ENCODE results near the gene HERC5.

Gene HERC5

DNA sequence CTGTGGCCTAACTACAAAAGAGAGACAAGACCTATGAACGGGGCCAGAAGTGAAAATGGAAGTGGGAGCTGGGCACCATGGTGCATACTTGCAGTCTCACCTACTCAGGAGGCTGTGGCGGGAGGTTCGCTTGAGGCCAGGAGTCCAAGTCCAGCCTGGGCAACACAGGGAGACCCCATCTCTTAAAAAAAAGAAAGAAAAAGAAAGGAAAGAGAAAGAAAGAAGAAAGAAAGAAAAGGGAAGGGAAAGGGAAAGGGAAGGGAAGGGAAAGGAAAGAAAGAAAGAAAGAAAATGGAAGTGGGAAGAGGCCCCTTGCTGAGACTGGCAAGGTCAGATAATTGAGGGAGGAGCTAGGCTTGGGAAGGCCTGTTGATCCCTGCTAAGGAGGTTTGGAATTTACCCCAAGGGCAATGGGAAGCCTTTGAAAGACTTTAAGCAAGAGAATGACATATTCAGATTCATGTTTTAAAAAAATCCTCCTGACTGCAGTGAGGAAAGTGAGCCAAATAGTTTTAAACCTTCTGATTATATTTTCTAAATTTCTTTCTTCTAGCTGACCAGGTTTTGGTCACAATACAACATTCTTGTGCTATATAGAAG, 17.7 kb upstream of the HERC5 start:
- DNase-seq (ENCODE audit: low read depth, low spot score): peak; percentile 80
- TF ChIP-seq SUZ12 (IDR thresholded peaks at IDR 0.05; ENCODE audit: extremely low read depth, insufficient read depth, insufficient read length): no peak
- no peak for TF ChIP-seq ZNF274 (IDR thresholded peaks at IDR 0.05; ENCODE audit: low read depth, low read length)
- no peak for TF ChIP-seq YY1 (IDR thresholded peaks at IDR 0.05; ENCODE audit: insufficient read depth, insufficient read length)
- no peaks in the 10 kb centered on the region for H3K27me3 ChIP-seq (ENCODE audit: insufficient read depth, insufficient read length)

DNA sequence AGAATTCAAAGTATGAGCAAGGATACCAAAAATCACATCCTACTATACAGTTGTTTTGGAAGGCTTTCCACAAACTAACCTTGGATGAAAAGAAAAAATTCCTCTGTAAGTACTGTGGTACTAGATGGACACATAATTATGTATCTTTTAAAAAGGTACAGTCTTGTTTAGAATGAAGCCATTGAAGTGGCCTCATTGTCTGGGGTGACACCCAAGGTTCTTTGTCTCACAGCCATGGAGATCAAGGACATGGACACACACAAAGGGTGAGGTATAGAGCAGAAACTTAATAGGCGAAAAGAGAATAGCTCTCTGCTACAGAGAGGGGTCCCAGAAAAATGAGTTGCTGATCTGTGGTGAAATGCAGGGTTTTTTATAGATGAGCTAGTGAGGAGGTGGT, 16.8 kb upstream of the HERC5 start:
- Histone ChIP-seq H3K9me3 (ENCODE audit: insufficient read depth, low read length) (peaks cover 28% of the 10 kb centered on the region), H3K4me3 (ENCODE audit: insufficient read length, low read depth) (no peak overlapping the region), H3K27me3 (ENCODE audit: insufficient read depth, insufficient read length) (no peaks in the 10 kb centered on the region), H3K4me1 (ENCODE audit: insufficient read depth, insufficient read length) (no peaks in the 10 kb centered on the region), H3K9ac (ENCODE audit: insufficient read length, low read depth) (no peak overlapping the region), H3K36me3 (ENCODE audit: insufficient read depth, insufficient read length, low read length) (peaks cover 11% of the 10 kb centered on the region)
- no peak for TF ChIP-seq SUZ12 (IDR thresholded peaks at IDR 0.05; ENCODE audit: extremely low read depth, insufficient read depth, insufficient read length)
- no peak for TF ChIP-seq YY1 (IDR thresholded peaks at IDR 0.05; ENCODE audit: insufficient read depth, insufficient read length)
- TF ChIP-seq ZNF274 (IDR thresholded peaks at IDR 0.05; ENCODE audit: low read depth, low read length): no peak
- DNase-seq (ENCODE audit: low read depth, low spot score): no peak

More for the DNA sequence above, 17.7 kb upstream of the HERC5 start:
- peaks cover 28% of the 10 kb centered on the region for H3K9me3 ChIP-seq (ENCODE audit: insufficient read depth, low read length)
- peaks cover 11% of the 10 kb centered on the region for H3K36me3 ChIP-seq (ENCODE audit: insufficient read depth, insufficient read length, low read length)
- H3K4me1 ChIP-seq (ENCODE audit: insufficient read depth, insufficient read length): no peaks in the 10 kb centered on the region
- no peak overlapping the region for H3K9ac ChIP-seq (ENCODE audit: insufficient read length, low read depth)
- H3K4me3 ChIP-seq (ENCODE audit: insufficient read length, low read depth): no peak overlapping the region

DNA sequence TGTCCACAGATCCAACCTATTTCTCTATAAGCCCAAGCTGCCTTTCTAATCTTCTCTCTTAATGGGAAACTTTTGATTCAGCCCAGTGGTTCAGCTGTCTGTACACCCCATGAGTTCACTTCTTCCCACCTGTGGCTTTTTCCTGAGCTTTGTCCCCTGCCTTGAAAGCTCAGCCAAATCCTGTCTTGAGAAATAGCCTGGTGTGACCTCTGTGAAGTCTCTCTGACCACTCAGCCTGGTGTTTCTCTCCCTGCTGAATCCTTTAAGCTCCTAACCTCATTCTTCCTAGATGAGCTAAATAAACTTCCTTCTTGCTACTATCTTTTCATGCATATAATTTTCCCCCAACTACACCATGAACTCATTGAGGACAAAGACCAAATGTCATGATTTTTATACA, 15.2 kb upstream of the HERC5 start:
- Histone ChIP-seq H3K9ac (ENCODE audit: insufficient read length, low read depth) (no peak overlapping the region), H3K4me3 (ENCODE audit: insufficient read length, low read depth) (no peak overlapping the region), H3K27me3 (ENCODE audit: insufficient read depth, insufficient read length) (no peaks in the 10 kb centered on the region), H3K36me3 (ENCODE audit: insufficient read depth, insufficient read length, low read length) (peaks cover 11% of the 10 kb centered on the region), H3K9me3 (ENCODE audit: insufficient read depth, low read length) (peaks cover 28% of the 10 kb centered on the region), H3K4me1 (ENCODE audit: insufficient read depth, insufficient read length) (no peaks in the 10 kb centered on the region)
- no peak for DNase-seq (ENCODE audit: low read depth, low spot score)
- TF ChIP-seq SUZ12 (IDR thresholded peaks at IDR 0.05; ENCODE audit: extremely low read depth, insufficient read depth, insufficient read length) (no peak), ZNF274 (IDR thresholded peaks at IDR 0.05; ENCODE audit: low read depth, low read length) (no peak), YY1 (IDR thresholded peaks at IDR 0.05; ENCODE audit: insufficient read depth, insufficient read length) (no peak)

DNA sequence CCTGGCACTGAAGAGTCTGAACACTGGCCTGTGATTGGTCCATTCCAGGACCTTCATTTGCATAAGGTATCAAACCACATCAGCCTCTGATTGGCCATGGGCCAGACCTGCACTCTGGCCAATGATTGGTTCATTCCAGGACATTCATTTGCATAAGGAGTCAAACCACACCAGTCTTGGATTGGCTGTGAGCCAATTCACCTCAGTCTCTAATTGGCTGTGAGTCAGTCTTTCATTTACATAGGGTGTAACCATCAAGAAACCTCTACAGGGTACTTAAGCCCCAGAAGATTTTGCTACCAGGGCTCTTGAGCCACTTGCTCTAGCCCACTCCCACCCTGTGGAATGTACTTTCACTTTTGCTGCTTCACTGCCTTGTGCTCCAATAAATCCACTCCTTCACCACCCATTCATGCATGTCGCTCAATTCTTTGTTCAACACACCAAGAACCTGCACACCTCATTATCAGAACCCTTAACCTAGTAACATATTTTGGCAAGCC, 14.2 kb upstream of the HERC5 start:
- H3K4me3 ChIP-seq (ENCODE audit: insufficient read length, low read depth): no peak overlapping the region
- no peaks in the 10 kb centered on the region for H3K27me3 ChIP-seq (ENCODE audit: insufficient read depth, insufficient read length)
- no peak for DNase-seq (ENCODE audit: low read depth, low spot score)
- no peak overlapping the region for H3K9ac ChIP-seq (ENCODE audit: insufficient read length, low read depth)
- peaks cover 11% of the 10 kb centered on the region for H3K36me3 ChIP-seq (ENCODE audit: insufficient read depth, insufficient read length, low read length)
- no peaks in the 10 kb centered on the region for H3K4me1 ChIP-seq (ENCODE audit: insufficient read depth, insufficient read length)
- TF ChIP-seq YY1 (IDR thresholded peaks at IDR 0.05; ENCODE audit: insufficient read depth, insufficient read length) (no peak), SUZ12 (IDR thresholded peaks at IDR 0.05; ENCODE audit: extremely low read depth, insufficient read depth, insufficient read length) (no peak), ZNF274 (IDR thresholded peaks at IDR 0.05; ENCODE audit: low read depth, low read length) (no peak)
- peaks cover 28% of the 10 kb centered on the region for H3K9me3 ChIP-seq (ENCODE audit: insufficient read depth, low read length)

DNA sequence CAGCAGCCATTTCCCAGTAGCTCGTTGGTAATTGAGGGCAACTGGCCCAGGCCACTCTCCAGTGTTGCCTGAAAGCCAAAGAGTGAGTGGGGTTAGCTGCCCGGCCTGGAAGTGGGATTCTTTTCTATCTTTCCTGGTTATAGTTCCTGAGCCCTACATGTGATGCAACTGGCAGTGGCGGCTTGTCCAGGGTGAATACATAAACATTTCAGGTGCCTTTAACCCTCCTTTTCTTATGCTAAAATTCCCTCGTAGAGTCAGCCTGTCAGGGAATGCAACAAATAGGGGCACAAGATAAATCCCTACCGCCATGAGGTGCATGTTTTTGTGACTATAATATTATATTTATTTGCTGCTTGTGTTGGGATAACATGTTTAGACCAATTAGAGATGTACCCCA, 13.4 kb upstream of the HERC5 start:
- Histone ChIP-seq H3K4me1 (ENCODE audit: insufficient read depth, insufficient read length) (no peaks in the 10 kb centered on the region), H3K4me3 (ENCODE audit: insufficient read length, low read depth) (no peak overlapping the region), H3K9ac (ENCODE audit: insufficient read length, low read depth) (no peak overlapping the region), H3K27me3 (ENCODE audit: insufficient read depth, insufficient read length) (no peaks in the 10 kb centered on the region), H3K36me3 (ENCODE audit: insufficient read depth, insufficient read length, low read length) (peaks cover 11% of the 10 kb centered on the region), H3K9me3 (ENCODE audit: insufficient read depth, low read length) (peaks cover 25% of the 10 kb centered on the region)
- no peak for DNase-seq (ENCODE audit: low read depth, low spot score)
- TF ChIP-seq SUZ12 (IDR thresholded peaks at IDR 0.05; ENCODE audit: extremely low read depth, insufficient read depth, insufficient read length) (no peak), YY1 (IDR thresholded peaks at IDR 0.05; ENCODE audit: insufficient read depth, insufficient read length) (no peak), ZNF274 (IDR thresholded peaks at IDR 0.05; ENCODE audit: low read depth, low read length) (no peak)

DNA sequence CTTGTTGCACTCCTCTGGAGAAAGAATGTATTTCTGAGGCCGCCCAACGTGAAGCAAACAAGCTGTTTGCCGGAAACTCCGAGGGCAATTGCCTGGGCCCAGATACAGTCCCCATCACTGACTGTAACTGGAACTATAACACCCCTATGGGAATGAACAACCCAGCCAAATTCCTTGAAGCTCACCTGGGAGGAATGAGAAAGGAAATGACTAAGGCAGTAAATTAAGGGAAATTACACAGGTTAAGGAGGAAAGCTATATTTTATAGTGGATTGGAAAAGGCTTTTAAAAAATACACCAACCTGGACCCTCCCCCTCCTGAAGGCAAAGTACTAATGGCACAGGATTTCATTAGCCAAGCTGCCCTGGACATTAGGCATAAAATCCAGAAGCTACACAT, 11.7 kb upstream of the HERC5 start:
- no peak for DNase-seq (ENCODE audit: low read depth, low spot score)
- TF ChIP-seq ZNF274 (IDR thresholded peaks at IDR 0.05; ENCODE audit: low read depth, low read length) (no peak), YY1 (IDR thresholded peaks at IDR 0.05; ENCODE audit: insufficient read depth, insufficient read length) (no peak), SUZ12 (IDR thresholded peaks at IDR 0.05; ENCODE audit: extremely low read depth, insufficient read depth, insufficient read length) (no peak)
- H3K27me3 ChIP-seq (ENCODE audit: insufficient read depth, insufficient read length): no peaks in the 10 kb centered on the region
- no peaks in the 10 kb centered on the region for H3K4me1 ChIP-seq (ENCODE audit: insufficient read depth, insufficient read length)
- H3K9ac ChIP-seq (ENCODE audit: insufficient read length, low read depth): no peak overlapping the region
- H3K4me3 ChIP-seq (ENCODE audit: insufficient read length, low read depth): no peak overlapping the region
- H3K36me3 ChIP-seq (ENCODE audit: insufficient read depth, insufficient read length, low read length): peaks cover 11% of the 10 kb centered on the region
- peaks cover 18% of the 10 kb centered on the region for H3K9me3 ChIP-seq (ENCODE audit: insufficient read depth, low read length)

DNA sequence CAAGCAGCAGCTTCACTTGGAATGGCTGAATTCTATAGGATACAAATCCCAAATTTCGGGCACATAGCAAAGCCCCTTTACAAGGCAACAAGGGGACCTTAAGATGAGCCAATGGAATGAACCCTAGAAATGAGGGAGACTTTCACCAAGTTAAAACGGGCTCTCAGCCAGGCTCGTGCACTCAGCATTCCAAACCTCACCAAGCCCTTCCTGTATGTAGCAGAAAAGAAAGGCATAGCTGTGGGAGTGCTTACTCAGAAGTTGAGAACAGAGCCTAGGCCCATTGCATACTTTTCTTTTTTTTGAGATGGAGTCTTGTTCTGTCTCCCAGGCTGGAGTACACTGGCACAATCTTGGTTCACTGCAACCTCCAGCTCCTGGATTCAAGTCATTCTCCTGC, 10.8 kb upstream of the HERC5 start:
- Histone ChIP-seq H3K9ac (ENCODE audit: insufficient read length, low read depth) (no peak overlapping the region), H3K9me3 (ENCODE audit: insufficient read depth, low read length) (peaks cover 18% of the 10 kb centered on the region), H3K4me1 (ENCODE audit: insufficient read depth, insufficient read length) (no peaks in the 10 kb centered on the region), H3K36me3 (ENCODE audit: insufficient read depth, insufficient read length, low read length) (peaks cover 11% of the 10 kb centered on the region), H3K27me3 (ENCODE audit: insufficient read depth, insufficient read length) (no peaks in the 10 kb centered on the region), H3K4me3 (ENCODE audit: insufficient read length, low read depth) (no peak overlapping the region)
- DNase-seq (ENCODE audit: low read depth, low spot score): no peak
- TF ChIP-seq YY1 (IDR thresholded peaks at IDR 0.05; ENCODE audit: insufficient read depth, insufficient read length): no peak
- TF ChIP-seq SUZ12 (IDR thresholded peaks at IDR 0.05; ENCODE audit: extremely low read depth, insufficient read depth, insufficient read length): no peak
- no peak for TF ChIP-seq ZNF274 (IDR thresholded peaks at IDR 0.05; ENCODE audit: low read depth, low read length)

Data from NT2/D1 (cell line).